HEK293T (cell line): Measurements from ENCODE around the gene FBXO44.

Experiments used
- CTCF ChIA-PET: fragments of 350-600 bp; formaldehyde crosslinking; extraction: SDS; loops from one replicate; lab custom pipeline; 2021; ENCODE audit warnings: antibody characterized with exemption, inconsistent platforms; lab: Yijun Ruan, JAX
- POLR2A ChIA-PET: fragments of 350-600 bp; formaldehyde crosslinking; extraction: SDS; loops from one replicate; lab custom pipeline; 2020; ENCODE audit warnings: antibody characterized with exemption, inconsistent platforms; lab: Yijun Ruan, JAX
- DNase-seq: peaks from one replicate; pipeline ENCODE4 v3.0.0; 2012; ENCODE audit warnings: mixed read lengths; ENCODE audit errors: extremely low spot score
- ARNT ChIP-seq: fragments of 450-650 bp; IDR thresholded peaks from 2 replicates; pipeline ENCODE4 v1.6.1; 2017; ENCODE audit warnings: mild to moderate bottlenecking
- BHLHE40 ChIP-seq: fragments of 450-650 bp; IDR thresholded peaks from 2 replicates; pipeline ENCODE4 v1.6.1; 2016; ENCODE audit warnings: mild to moderate bottlenecking, moderate library complexity, borderline replicate concordance
- CTBP1 ChIP-seq: fragments of 450-650 bp; IDR thresholded peaks from 2 replicates; pipeline ENCODE4 v1.6.1; 2016; ENCODE audit warnings: borderline replicate concordance
- ELF4 ChIP-seq: fragments of 450-650 bp; IDR thresholded peaks from 2 replicates; pipeline ENCODE4 v1.6.1; 2017; ENCODE audit warnings: antibody characterized with exemption
- FOXA1 ChIP-seq: fragments of 450-650 bp; IDR thresholded peaks from 2 replicates; pipeline ENCODE4 v1.6.1; 2016; ENCODE audit warnings: mild to moderate bottlenecking
- FOXK2 ChIP-seq: fragments of 450-650 bp; IDR thresholded peaks from 2 replicates; pipeline ENCODE4 v1.6.1; 2016; ENCODE audit warnings: mild to moderate bottlenecking
- FOXM1 ChIP-seq: fragments of 450-650 bp; IDR thresholded peaks from 2 replicates; pipeline ENCODE4 v1.6.1; 2017; ENCODE audit warnings: mild to moderate bottlenecking, borderline replicate concordance
- HDGF ChIP-seq: fragments of 450-650 bp; IDR thresholded peaks from 2 replicates; pipeline ENCODE4 v1.6.1; 2017; ENCODE audit warnings: antibody characterized with exemption, borderline replicate concordance
- L3MBTL2 ChIP-seq: fragments of 450-650 bp; conservative IDR thresholded peaks from 2 replicates; pipeline ENCODE4 v1.6.1; 2016; ENCODE audit warnings: mild to moderate bottlenecking
- LEF1 ChIP-seq: fragments of 450-650 bp; IDR thresholded peaks from 2 replicates; pipeline ENCODE4 v1.6.1; 2017; ENCODE audit warnings: mild to moderate bottlenecking, borderline replicate concordance
- NFRKB ChIP-seq: fragments of 450-650 bp; IDR thresholded peaks from 2 replicates; pipeline ENCODE4 v1.6.1; 2016; ENCODE audit warnings: mild to moderate bottlenecking, moderate library complexity
- SUZ12 ChIP-seq: fragments of 450-650 bp; IDR thresholded peaks from 2 replicates; pipeline ENCODE4 v1.6.1; 2016; ENCODE audit warnings: mild to moderate bottlenecking
- TARDBP ChIP-seq: fragments of 450-650 bp; IDR thresholded peaks from 2 replicates; pipeline ENCODE4 v1.6.1; 2016
- ZNF384 ChIP-seq: fragments of 450-650 bp; IDR thresholded peaks from 2 replicates; pipeline ENCODE4 v1.6.1; 2016
- TF ChIP-seq, protein P1 (sequence below): fragments of 450-650 bp; IDR thresholded peaks from 2 replicates; pipeline ENCODE4 v1.6.1; 2016

The FBXO44 gene

DNA sequence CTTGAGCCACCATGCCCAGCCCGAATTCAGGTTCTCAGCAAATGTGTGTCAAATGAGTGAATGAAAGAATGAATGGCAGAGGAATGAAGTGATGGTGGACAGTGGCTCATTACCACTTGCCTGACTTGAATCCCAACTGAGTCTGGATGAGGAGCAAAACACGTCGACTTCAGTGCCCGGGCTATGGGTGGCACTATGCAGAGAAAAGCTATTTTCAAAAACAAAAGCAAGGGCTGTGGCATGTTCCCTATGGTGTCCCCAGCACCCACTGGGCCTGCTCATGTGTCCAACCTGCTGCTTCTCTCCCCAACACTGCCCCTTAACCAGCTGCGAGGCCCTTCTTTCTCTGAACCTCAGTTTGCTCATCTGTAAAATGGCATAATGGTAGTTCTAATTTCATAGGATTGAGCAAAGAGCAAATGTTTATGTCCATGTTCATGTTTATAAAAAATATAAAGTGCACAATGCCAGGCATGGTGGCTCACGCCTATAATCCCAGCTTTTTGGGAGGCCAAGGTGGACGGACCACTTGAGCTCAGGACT, 30.6 kb downstream of the FBXO44 start:
- ChIA-PET POLR2A (no interaction called here), CTCF (interaction anchor here (0.5 to 0.6 kb wide), 2 partner anchors 35 to 543 kb away, joined by 3 read pairs; no protein-coding TSS in a partner anchor)
- no peak for DNase-seq
- TF ChIP-seq HDGF: no peak

GRCh38 chr1:11688506-11688905, 33.8 kb downstream of the FBXO44 start:
- ChIA-PET POLR2A (interaction anchor here (0.6 kb wide), 1 partner anchor 20 kb away, joined by 3 read pairs; no protein-coding TSS in a partner anchor), CTCF (no interaction called here)
- DNase-seq: no peak
- TF ChIP-seq, protein P1, sequence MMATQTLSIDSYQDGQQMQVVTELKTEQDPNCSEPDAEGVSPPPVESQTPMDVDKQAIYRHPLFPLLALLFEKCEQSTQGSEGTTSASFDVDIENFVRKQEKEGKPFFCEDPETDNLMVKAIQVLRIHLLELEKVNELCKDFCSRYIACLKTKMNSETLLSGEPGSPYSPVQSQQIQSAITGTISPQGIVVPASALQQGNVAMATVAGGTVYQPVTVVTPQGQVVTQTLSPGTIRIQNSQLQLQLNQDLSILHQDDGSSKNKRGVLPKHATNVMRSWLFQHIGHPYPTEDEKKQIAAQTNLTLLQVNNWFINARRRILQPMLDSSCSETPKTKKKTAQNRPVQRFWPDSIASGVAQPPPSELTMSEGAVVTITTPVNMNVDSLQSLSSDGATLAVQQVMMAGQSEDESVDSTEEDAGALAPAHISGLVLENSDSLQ: no peak
- no peak for TF ChIP-seq L3MBTL2
- no peak for TF ChIP-seq HDGF
- no peak for TF ChIP-seq BHLHE40
- no peak for TF ChIP-seq FOXM1
- no peak for TF ChIP-seq FOXK2
- TF ChIP-seq NFRKB: no peak
- no peak for TF ChIP-seq FOXA1
- TF ChIP-seq TARDBP: no peak
- TF ChIP-seq CTBP1: no peak
- no peak for TF ChIP-seq ARNT
- TF ChIP-seq SUZ12: no peak
- TF ChIP-seq LEF1: no peak

GRCh38 chr1:11690397-11691301, 36.0 kb downstream of the FBXO44 start:
- TF ChIP-seq ZNF384: no peak
- no peak for TF ChIP-seq HDGF
- no peak for TF ChIP-seq BHLHE40
- TF ChIP-seq, protein P1: no peak
- TF ChIP-seq ARNT: no peak
- TF ChIP-seq FOXK2: no peak
- no peak for TF ChIP-seq LEF1
- no peak for TF ChIP-seq TARDBP
- TF ChIP-seq CTBP1: no peak
- TF ChIP-seq L3MBTL2: no peak
- TF ChIP-seq ELF4: no peak
- no peak for TF ChIP-seq FOXA1
- no peak for DNase-seq
- POLR2A ChIA-PET: interaction anchor here (0.8 to 2.7 kb wide), 2 partner anchors 8 to 9 kb away, joined by 3 to 16 read pairs; partner anchors contain the start of gene MAD2L2
- CTCF ChIA-PET: interaction anchor here (0.8 kb wide), 1 partner anchor 17 kb away, joined by 4 read pairs; no protein-coding TSS in a partner anchor

- no peak for DNase-seq
- CTCF ChIA-PET: no interaction called here
- no peak for TF ChIP-seq CTBP1
- no peak for TF ChIP-seq ARNT
- TF ChIP-seq L3MBTL2: no peak
- no peak for TF ChIP-seq TARDBP
- TF ChIP-seq, protein P1: no peak
- no peak for TF ChIP-seq FOXM1
- TF ChIP-seq FOXK2: no peak
- TF ChIP-seq HDGF: no peak
- POLR2A ChIA-PET: interaction anchor here (2.7 kb wide), 1 partner anchor 10 kb away, joined by 16 read pairs; the partner anchor contains the start of gene MAD2L2
Measured at GRCh38 chr1:11691302-11691914, 36.7 kb downstream of the FBXO44 start, which contains the start of gene DRAXIN. DRAXIN (plus strand) TSS chr1:11691710; CDS start chr1:11706259, 14,549 bp downstream.

GRCh38 chr1:11691928-11692711, 37.4 kb downstream of the FBXO44 start:
- POLR2A ChIA-PET: interaction anchor here (2.7 kb wide), 1 partner anchor 11 kb away, joined by 16 read pairs; the partner anchor contains the start of gene MAD2L2
- no peak for DNase-seq
- TF ChIP-seq BHLHE40 (no peak), ZNF384 (no peak), CTBP1 (no peak), LEF1 (no peak), FOXK2 (no peak), ARNT (no peak), TARDBP (no peak), NFRKB (no peak), FOXM1 (no peak), SUZ12 (no peak), ELF4 (no peak), FOXA1 (no peak)
- TF ChIP-seq, protein P1: no peak
- CTCF ChIA-PET: no interaction called here
